IMR-90 (cell line): ENCODE measurements around the gene TMPRSS6. TPM values are rescaled to one million over a fixed set of nuclear protein-coding genes. Genes with fewer than 3 reads are reported as not detected.

ENCODE experiments used
- ATAC-seq: fragments of 200-7000 bp; cut with Tn5 transposase; 2 replicates; pipeline ENCODE4 v1.9.1; 2020; ENCODE audit warnings: low read depth, mild to moderate bottlenecking, moderate library complexity
- BruUV-seq: library from RNA; stranded (reverse); fragments of 400-500 nt; replicated peaks from 2 replicates; lab custom pipeline; 2021; lab: Mats Ljungman, UMichigan
- CTCF ChIA-PET: fragments of 300-600 bp; formaldehyde crosslinking; extraction: SDS; loops from one replicate; lab custom pipeline; 2021; ENCODE audit warnings: antibody characterized with exemption; lab: Yijun Ruan, JAX
- POLR2A ChIA-PET: fragments of 300-600 bp; sonication (Branson Sonifier 250); formaldehyde crosslinking; loops from one replicate; lab custom pipeline; 2022; ENCODE audit warnings: antibody characterized with exemption; ENCODE audit not compliant: unreplicated experiment; lab: Charles Lee
- DNase-seq: peaks from one replicate; pipeline ENCODE4 v3.0.0; 2013
- H2AFZ ChIP-seq: replicated peaks from 2 replicates; pipeline ENCODE3; 2013; ENCODE audit warnings: low read length, mild to moderate bottlenecking; ENCODE audit not compliant: poor library complexity
- H2AK5ac ChIP-seq: 2 replicates; pipeline ENCODE4 v1.6.1; 2013; ENCODE audit warnings: low read depth, low read length, inconsistent platforms
- H2AK9ac ChIP-seq: replicated peaks from 2 replicates; pipeline ENCODE3; 2013; ENCODE audit warnings: mild to moderate bottlenecking, low read depth, low read length, moderate library complexity; ENCODE audit not compliant: poor library complexity
- H2BK120ac ChIP-seq: 2 replicates; pipeline ENCODE4 v1.6.1; 2013; ENCODE audit warnings: low read depth, low read length, inconsistent platforms
- H2BK15ac ChIP-seq: 3 replicates; pipeline ENCODE4 v1.6.1; 2013; ENCODE audit warnings: low read depth, low read length, inconsistent platforms
- H2BK20ac ChIP-seq: 2 replicates; pipeline ENCODE4 v1.6.1; 2013; ENCODE audit warnings: low read depth, mild to moderate bottlenecking, inconsistent platforms, low read length, moderate library complexity
- H2BK5ac ChIP-seq: 2 replicates; pipeline ENCODE4 v1.6.1; 2013; ENCODE audit warnings: mild to moderate bottlenecking, low read depth, low read length, inconsistent platforms; ENCODE audit not compliant: poor library complexity, severe bottlenecking
- H3K14ac ChIP-seq: replicated peaks from 2 replicates; pipeline ENCODE4 v1.6.1; 2013; ENCODE audit warnings: low read depth, low read length, inconsistent platforms
- H3K18ac ChIP-seq: 2 replicates; pipeline ENCODE4 v1.6.1; 2013; ENCODE audit warnings: low read depth, low read length, control low read depth
- H3K23ac ChIP-seq: 2 replicates; pipeline ENCODE4 v1.6.1; 2013; ENCODE audit warnings: low read depth, low read length, inconsistent platforms
- H3K27ac ChIP-seq: 2 replicates; pipeline ENCODE4 v1.5.1; 2013; ENCODE audit warnings: mild to moderate bottlenecking, control low read depth, low read length; ENCODE audit not compliant: insufficient read depth
- H3K27me3 ChIP-seq: 2 replicates; pipeline ENCODE4 v1.6.1; 2013; ENCODE audit warnings: low read length; ENCODE audit not compliant: control insufficient read depth, insufficient read depth
- H3K36me3 ChIP-seq: 2 replicates; pipeline ENCODE4 v1.6.1; 2013; ENCODE audit warnings: low read length, mixed read lengths; ENCODE audit not compliant: control insufficient read depth, insufficient read depth
- H3K4ac ChIP-seq: 2 replicates; pipeline ENCODE4 v1.6.1; 2013; ENCODE audit warnings: low read depth, low read length, inconsistent platforms
- H3K4me1 ChIP-seq: 2 replicates; pipeline ENCODE4 v1.6.1; 2013; ENCODE audit warnings: low read length, mixed read lengths; ENCODE audit not compliant: control insufficient read depth, insufficient read depth
- H3K4me2 ChIP-seq: 2 replicates; pipeline ENCODE4 v1.6.1; 2013; ENCODE audit warnings: low read depth, mild to moderate bottlenecking, control low read depth, low read length, moderate library complexity
- H3K4me3 ChIP-seq: 2 replicates; pipeline ENCODE4 v1.5.1; 2013; ENCODE audit warnings: low read depth, mild to moderate bottlenecking, control low read depth, low read length, moderate library complexity; ENCODE audit not compliant: insufficient read depth
- H3K56ac ChIP-seq: 2 replicates; pipeline ENCODE4 v1.6.1; 2013; ENCODE audit warnings: low read length, inconsistent platforms; ENCODE audit not compliant: insufficient read depth; ENCODE audit errors: extremely low read depth
- H3K79me1 ChIP-seq, 2 experiments: 2 replicates each; pipeline ENCODE4 v1.6.1; 2013; ENCODE audit warnings: low read length in 2 of 2, inconsistent platforms in 1 of 2, low read depth in 1 of 2
- H3K9ac ChIP-seq: 2 replicates; pipeline ENCODE4 v1.6.1; 2013; ENCODE audit warnings: low read depth, low read length, control low read depth
- H3K9me1 ChIP-seq: 2 replicates; pipeline ENCODE4 v1.6.1; 2013; ENCODE audit warnings: low read length, inconsistent platforms; ENCODE audit not compliant: insufficient read depth
- H3K9me3 ChIP-seq: 2 replicates; pipeline ENCODE4 v1.6.1; 2013; ENCODE audit warnings: low read length; ENCODE audit not compliant: control insufficient read depth, insufficient read depth
- H4K20me1 ChIP-seq: 2 replicates; pipeline ENCODE4 v1.6.1; 2013; ENCODE audit warnings: low read length, inconsistent platforms; ENCODE audit not compliant: insufficient read depth
- H4K5ac ChIP-seq: 2 replicates; pipeline ENCODE4 v1.6.1; 2013; ENCODE audit warnings: mild to moderate bottlenecking, low read depth, low read length, control low read depth
- H4K8ac ChIP-seq, 2 experiments: 2 replicates each; pipeline ENCODE4 v1.6.1; 2013; ENCODE audit warnings: low read depth in 2 of 2, low read length in 2 of 2, control low read depth in 1 of 2, inconsistent platforms in 1 of 2
- H4K91ac ChIP-seq: 2 replicates; pipeline ENCODE4 v1.6.1; 2013; ENCODE audit warnings: low read depth, low read length, inconsistent platforms; ENCODE audit not compliant: insufficient read depth
- CEBPB ChIP-seq: IDR thresholded peaks from 2 replicates; pipeline ENCODE4 v1.6.1; 2012; ENCODE audit warnings: low read depth, low read length, improper control_type of control experiment
- CHD1 ChIP-seq: IDR thresholded peaks from 2 replicates; pipeline ENCODE4 v1.6.1; 2012; ENCODE audit warnings: low read depth, low read length, improper control_type of control experiment
- MAZ ChIP-seq: IDR thresholded peaks from 2 replicates; pipeline ENCODE4 v1.6.1; 2012; ENCODE audit warnings: low read depth, mild to moderate bottlenecking, low read length, improper control_type of control experiment, moderate library complexity, borderline replicate concordance
- SMC3 ChIP-seq: fragments of 150-350 bp; IDR thresholded peaks from 2 replicates; pipeline ENCODE4 v1.6.1; 2016; ENCODE audit warnings: low read depth, mild to moderate bottlenecking, antibody characterized with exemption, low read length, moderate library complexity
- WGBS, 2 experiments: methylation state at CpG; one replicate each; pipeline versions ENCODE4 v1.1.5 to v1.1.7; 2013; ENCODE audit warnings: missing lambda C conversion rate in 2 of 2; ENCODE audit not compliant: insufficient read length in 1 of 2; ENCODE audit errors: extremely low coverage in 2 of 2; 5-methylcytosine and 5-hydroxymethylcytosine counted together
- dilution Hi-C: fragments of 300-500 bp; cut with HindIII; formaldehyde crosslinking; loops from one replicate; pipeline ENCODE4 v1.14.3; 2018; ENCODE audit warnings: low sequenced_read_pairs; ENCODE audit not compliant: unreplicated experiment
- in situ Hi-C: fragments of 300-500 bp; cut with MboI; formaldehyde crosslinking; loops from 3 replicates; pipeline ENCODE4 v1.14.3; 2019; ENCODE audit warnings: low sequenced_read_pairs, inconsistent platforms, mixed read lengths
- intact Hi-C: fragments of 100-400 bp; cut with micrococcal nuclease; formaldehyde crosslinking; loops from 2 replicates; pipeline ENCODE4 v1.10.0; 2022
- polyA plus RNA-seq, 3 experiments: library from polyadenylated mRNA; depleted of rRNA; stranded (reverse); fragments of >200 nt; gene quantifications; 2 replicates each; pipeline ENCODE4 v1.2.3, GENCODE V29; 2012; ENCODE audit warnings: low replicate concordance in 1 of 3
- total RNA-seq: library from RNA; depleted of rRNA; stranded (reverse); fragments of >200 nt; gene quantifications from 2 replicates; pipeline ENCODE4 v1.2.3, GENCODE V29; 2012
- TF ChIP-seq, protein P1 (sequence below): conservative IDR thresholded peaks from 2 replicates; pipeline ENCODE4 v1.5.1; 2012; ENCODE audit warnings: mild to moderate bottlenecking, low read depth, low read length, improper control_type of control experiment

Gene TMPRSS6
- total and polyA plus RNA-seq, 2 of the 4 experiments (the other 2 are of a cell fraction): not detected

DNA sequence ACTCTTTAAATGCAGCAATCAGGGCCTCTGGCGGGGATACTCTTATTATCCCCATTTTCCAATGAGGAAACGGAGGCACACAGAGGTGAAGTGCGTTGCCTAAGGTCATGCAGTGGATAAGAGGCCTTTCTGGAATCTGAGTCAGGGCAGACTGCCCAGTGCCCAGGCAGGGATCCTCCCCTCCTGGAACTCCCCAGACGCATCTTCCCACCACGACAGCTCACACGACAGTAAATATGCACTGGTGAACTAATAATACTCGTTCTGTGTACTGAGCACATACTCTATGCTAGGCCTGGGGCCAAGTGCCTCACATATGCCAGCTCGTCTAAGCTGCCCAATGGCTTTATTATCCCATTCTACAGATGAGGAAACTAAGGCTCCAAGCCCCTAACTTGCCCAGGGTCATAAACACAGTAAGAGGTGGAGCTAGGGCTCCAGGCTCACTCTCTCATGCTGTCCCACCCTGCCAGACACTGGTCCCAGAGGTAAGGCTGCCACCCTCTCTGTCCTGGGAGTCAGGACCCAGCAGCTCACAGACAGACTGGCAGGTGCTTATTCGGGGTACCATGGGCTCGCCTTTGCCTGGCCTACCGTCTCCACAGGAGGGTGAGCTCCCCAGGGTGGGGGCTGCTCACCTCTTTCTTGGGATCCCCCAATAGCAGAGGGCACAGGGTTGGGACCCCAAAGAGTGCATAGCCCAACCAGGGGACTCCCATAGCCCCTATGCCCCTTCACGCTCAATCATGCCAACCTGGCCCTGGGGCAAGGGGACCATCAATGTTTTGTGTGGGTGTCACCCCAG is 37.9 kb upstream of the TMPRSS6 start:
- Histone ChIP-seq H2BK15ac (no peak overlapping the region), H2BK5ac (no peak overlapping the region), H3K23ac (no peak overlapping the region), H3K4me1 (peaks cover 2% of the 10 kb centered on the region; the same call in 1 of the 2 replicates), H3K36me3 (no peaks in the 10 kb centered on the region), H3K4ac (no peak overlapping the region), H2BK20ac (no peak overlapping the region), H2AFZ (no peak overlapping the region), H3K4me2 (no peak overlapping the region), H3K9ac (no peak overlapping the region), H3K14ac (no peak overlapping the region), H2BK120ac (no peak overlapping the region), H3K9me3 (no peaks in the 10 kb centered on the region; the same call in 1 of the 2 replicates), H3K18ac (no peak overlapping the region), H3K27ac (no peak overlapping the region), H4K8ac (no peak overlapping the region), H4K20me1 (no peaks in the 10 kb centered on the region), H4K91ac (no peak overlapping the region), H3K79me1 (no peaks in the 10 kb centered on the region), H3K56ac (no peak overlapping the region), H4K5ac (no peak overlapping the region), H2AK9ac (no peak overlapping the region), H3K9me1 (no peaks in the 10 kb centered on the region), H3K4me3 (no peak overlapping the region), H3K27me3 (peaks cover 48% of the 10 kb centered on the region), H2AK5ac (no peak overlapping the region)
- POLR2A ChIA-PET: no interaction called here
- CTCF ChIA-PET: no interaction called here
- 71% methylated on average over 7 of the region's 12 CpGs; no CpG with 5 or more reads in 1 of the 2 experiments for WGBS, 2 experiments
- TF ChIP-seq CEBPB (no peak), MAZ (no peak), SMC3 (no peak), CHD1 (no peak)
- TF ChIP-seq, protein P1, sequence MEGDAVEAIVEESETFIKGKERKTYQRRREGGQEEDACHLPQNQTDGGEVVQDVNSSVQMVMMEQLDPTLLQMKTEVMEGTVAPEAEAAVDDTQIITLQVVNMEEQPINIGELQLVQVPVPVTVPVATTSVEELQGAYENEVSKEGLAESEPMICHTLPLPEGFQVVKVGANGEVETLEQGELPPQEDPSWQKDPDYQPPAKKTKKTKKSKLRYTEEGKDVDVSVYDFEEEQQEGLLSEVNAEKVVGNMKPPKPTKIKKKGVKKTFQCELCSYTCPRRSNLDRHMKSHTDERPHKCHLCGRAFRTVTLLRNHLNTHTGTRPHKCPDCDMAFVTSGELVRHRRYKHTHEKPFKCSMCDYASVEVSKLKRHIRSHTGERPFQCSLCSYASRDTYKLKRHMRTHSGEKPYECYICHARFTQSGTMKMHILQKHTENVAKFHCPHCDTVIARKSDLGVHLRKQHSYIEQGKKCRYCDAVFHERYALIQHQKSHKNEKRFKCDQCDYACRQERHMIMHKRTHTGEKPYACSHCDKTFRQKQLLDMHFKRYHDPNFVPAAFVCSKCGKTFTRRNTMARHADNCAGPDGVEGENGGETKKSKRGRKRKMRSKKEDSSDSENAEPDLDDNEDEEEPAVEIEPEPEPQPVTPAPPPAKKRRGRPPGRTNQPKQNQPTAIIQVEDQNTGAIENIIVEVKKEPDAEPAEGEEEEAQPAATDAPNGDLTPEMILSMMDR: no peak
- BruUV-seq: no TSS peak
- dilution Hi-C loops: no loop called here
- no peak for DNase-seq
- intact Hi-C loops: no loop called here
- no peak for ATAC-seq
- in situ Hi-C loops: no loop called here
